ENCODE measurements around the gene PACSIN3. TPM values are rescaled to one million over a fixed set of nuclear protein-coding genes. Genes with fewer than 3 reads are reported as not detected.
"Not testable (repeated sequence)": the region's sequence is repeated elsewhere in the genome, so short reads cannot be mapped to it uniquely, and the experiment has no call there.

PACSIN3 gene
- total and polyA plus RNA-seq, 8 donors: 32.9 to 63.1 (median 49.3) TPM

DNA sequence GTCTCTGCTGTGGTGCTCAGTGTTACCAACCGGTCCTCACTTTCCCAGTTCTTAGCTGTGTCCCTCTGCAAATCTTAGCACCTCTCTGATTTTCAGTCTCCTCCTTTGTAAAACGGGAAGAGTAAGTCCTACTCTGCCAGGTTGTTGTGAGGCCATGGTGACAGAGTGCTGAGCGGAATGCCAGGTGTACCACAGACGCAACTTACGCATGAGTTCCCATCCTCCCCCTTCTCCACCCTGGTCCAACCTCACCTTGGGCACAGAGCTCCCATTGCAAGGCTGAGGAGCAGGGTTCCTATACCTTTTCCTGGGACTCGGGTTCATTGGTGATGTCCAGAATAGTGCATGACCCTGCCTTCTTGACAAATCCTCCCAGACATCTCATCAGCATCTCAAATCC, 21.2 kb upstream of the PACSIN3 start:
- H3K27me3 ChIP-seq: no peaks in the 10 kb centered on the region
- no peaks in the 10 kb centered on the region for H3K9me3 ChIP-seq
- intact Hi-C loops (cut with DNase I): no loop called here
- H3K4me3 ChIP-seq: no peak overlapping the region
- TF ChIP-seq, protein P1, sequence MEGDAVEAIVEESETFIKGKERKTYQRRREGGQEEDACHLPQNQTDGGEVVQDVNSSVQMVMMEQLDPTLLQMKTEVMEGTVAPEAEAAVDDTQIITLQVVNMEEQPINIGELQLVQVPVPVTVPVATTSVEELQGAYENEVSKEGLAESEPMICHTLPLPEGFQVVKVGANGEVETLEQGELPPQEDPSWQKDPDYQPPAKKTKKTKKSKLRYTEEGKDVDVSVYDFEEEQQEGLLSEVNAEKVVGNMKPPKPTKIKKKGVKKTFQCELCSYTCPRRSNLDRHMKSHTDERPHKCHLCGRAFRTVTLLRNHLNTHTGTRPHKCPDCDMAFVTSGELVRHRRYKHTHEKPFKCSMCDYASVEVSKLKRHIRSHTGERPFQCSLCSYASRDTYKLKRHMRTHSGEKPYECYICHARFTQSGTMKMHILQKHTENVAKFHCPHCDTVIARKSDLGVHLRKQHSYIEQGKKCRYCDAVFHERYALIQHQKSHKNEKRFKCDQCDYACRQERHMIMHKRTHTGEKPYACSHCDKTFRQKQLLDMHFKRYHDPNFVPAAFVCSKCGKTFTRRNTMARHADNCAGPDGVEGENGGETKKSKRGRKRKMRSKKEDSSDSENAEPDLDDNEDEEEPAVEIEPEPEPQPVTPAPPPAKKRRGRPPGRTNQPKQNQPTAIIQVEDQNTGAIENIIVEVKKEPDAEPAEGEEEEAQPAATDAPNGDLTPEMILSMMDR (IDR thresholded peaks at IDR 0.05): no peak
- no peaks in the 10 kb centered on the region for H3K36me3 ChIP-seq
- ATAC-seq (no peak), DNase-seq (no peak)
- H3K27ac ChIP-seq: no peak overlapping the region
- no peaks in the 10 kb centered on the region for H3K4me1 ChIP-seq

DNA sequence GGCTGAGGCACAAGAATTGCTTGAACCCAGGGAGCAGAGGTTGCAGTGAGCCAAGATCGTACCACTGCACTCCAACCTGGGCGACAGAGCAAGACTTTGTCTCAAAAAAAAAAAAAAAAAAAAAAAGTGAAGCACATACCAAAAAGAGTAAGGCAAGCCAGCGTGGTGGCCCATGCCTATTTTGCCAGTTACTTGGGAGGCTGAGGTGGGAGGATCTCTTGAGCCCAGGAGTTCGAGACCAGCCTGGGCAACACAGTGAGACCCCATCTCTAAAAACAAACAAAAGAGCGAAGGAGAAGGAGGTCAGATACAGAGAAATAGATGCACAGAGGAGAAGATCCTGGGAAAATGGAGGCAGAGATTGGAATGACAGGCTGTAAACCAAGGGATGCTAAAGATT, 20.3 kb upstream of the PACSIN3 start:
- H3K27ac ChIP-seq; H3K36me3 ChIP-seq; H3K4me3 ChIP-seq; H3K9me3 ChIP-seq; DNase-seq; ATAC-seq; intact Hi-C loops (cut with DNase I); H3K4me1 ChIP-seq; H3K27me3 ChIP-seq: not testable (repeated sequence)

DNA sequence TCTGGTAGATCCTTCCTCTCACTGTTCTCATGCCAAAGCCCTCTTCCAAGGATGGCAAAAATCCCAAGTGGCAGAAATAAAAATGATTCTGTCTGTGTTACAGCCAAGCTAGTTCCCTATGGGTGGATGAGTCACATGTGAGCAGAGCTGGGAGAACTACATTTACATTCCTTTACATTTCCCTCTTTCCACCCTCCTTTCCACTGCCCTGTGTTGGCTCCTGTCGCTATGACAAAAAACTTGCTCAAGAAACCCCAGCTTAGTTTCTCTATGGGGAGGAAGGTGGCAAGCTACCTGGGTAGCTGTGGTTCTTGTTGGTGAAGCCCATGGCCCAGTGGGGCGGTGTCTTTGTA, 18.4 kb upstream of the PACSIN3 start:
- H3K4me1 ChIP-seq: no peaks in the 10 kb centered on the region
- H3K36me3 ChIP-seq: no peaks in the 10 kb centered on the region
- no peak overlapping the region for H3K27ac ChIP-seq
- H3K9me3 ChIP-seq: no peaks in the 10 kb centered on the region
- H3K4me3 ChIP-seq: no peak overlapping the region
- H3K27me3 ChIP-seq: no peaks in the 10 kb centered on the region
- ATAC-seq: no peak
- DNase-seq: no peak
- intact Hi-C loops (cut with DNase I): no loop called here
- TF ChIP-seq, protein P1 (IDR thresholded peaks at IDR 0.05): no peak

DNA sequence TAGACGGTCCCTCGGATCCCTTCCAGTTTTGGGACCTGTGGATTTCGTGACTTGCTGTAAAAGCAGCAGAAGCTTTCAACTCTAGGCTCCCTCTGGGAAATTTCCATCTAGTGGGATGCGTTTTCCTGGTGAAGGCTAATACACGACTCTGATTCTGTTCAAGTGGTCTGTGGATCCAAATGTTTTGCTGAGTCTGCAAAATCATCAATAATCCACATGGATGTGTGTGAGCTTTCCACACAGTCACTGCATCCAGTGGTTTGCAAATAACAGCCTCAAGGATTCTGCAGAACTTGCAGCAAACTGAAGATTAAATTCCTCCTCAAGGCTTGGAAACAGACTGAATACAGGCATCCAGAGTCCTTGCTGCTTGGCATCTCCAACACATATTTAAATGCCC, 16.3 kb upstream of the PACSIN3 start:
- TF ChIP-seq, protein P1 (IDR thresholded peaks at IDR 0.05): no peak
- Histone ChIP-seq H3K9me3 (no peaks in the 10 kb centered on the region), H3K27me3 (no peaks in the 10 kb centered on the region), H3K27ac (no peak overlapping the region), H3K4me1 (no peaks in the 10 kb centered on the region), H3K4me3 (no peak overlapping the region), H3K36me3 (no peaks in the 10 kb centered on the region)
- DNase-seq: no peak
- intact Hi-C loops (cut with DNase I): no loop called here
- ATAC-seq: no peak

DNA sequence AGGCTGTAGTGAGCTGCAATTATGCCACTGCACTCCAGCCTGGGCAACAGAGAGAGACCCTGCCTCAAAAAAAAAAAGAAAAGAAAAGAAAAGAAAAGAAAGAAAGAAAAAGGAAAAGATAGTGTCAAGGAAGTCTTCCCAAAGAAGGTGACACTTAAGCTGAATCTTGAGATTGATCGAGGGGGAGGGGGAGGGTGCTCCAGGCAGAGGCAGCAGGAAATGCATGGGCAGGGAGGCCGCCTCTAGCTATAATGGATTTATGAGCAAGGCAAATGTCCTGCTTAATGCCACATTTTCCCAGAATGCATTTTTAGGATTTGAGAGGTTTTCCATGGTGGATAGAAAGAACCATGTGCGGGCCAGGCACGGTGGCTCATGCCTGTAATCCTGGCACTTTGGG, 14.8 kb upstream of the PACSIN3 start:
- Histone ChIP-seq H3K27ac (no peak overlapping the region), H3K36me3 (no peaks in the 10 kb centered on the region), H3K27me3 (no peaks in the 10 kb centered on the region), H3K4me3 (no peak overlapping the region), H3K4me1 (no peaks in the 10 kb centered on the region), H3K9me3 (no peaks in the 10 kb centered on the region)
- DNase-seq (no peak), ATAC-seq (no peak)
- TF ChIP-seq, protein P1 (IDR thresholded peaks at IDR 0.05): no peak
- intact Hi-C loops (cut with DNase I): no loop called here

DNA sequence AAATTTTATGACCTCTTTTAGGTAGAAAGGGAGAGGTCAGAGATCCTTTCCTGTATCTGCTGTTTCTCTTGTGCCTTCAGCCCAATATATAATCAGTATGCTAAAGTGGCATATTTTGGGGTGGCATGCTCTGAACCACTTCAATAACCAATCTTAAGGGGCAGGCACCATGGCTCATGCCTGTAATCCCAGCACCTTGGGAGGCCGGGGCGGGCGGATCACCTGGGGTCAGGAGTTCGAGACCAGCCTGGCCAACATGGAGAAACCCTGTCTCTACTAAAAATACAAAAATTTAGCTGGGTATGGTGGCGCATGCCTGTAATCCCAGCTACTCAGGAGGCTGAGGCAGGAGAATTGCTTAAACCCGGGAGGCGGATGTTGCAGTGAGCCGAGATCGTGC, 11.9 kb upstream of the PACSIN3 start:
- H3K36me3 ChIP-seq; H3K27me3 ChIP-seq; intact Hi-C loops (cut with DNase I); H3K9me3 ChIP-seq; H3K4me1 ChIP-seq; ATAC-seq; H3K27ac ChIP-seq; H3K4me3 ChIP-seq; DNase-seq: not testable (repeated sequence)
